OCI-LY3 (cell line): Measurements from ENCODE around the gene FAM72B.
"Not testable (repeated sequence)": the region's sequence is repeated elsewhere in the genome, so short reads cannot be mapped to it uniquely, and the experiment has no call there.

ENCODE experiments used
- EZH2phosphoT487 ChIP-seq: fragments of 200-600 bp; shearing (Covaris generic); IDR thresholded peaks from 2 replicates; pipeline ENCODE4 v1.6.1; 2018; ENCODE audit warnings: antibody characterized with exemption, mixed run types, low read depth
- TF ChIP-seq, protein P1 (sequence below): fragments of 200-600, 300-600 bp; sonication (generic); IDR thresholded peaks from 2 replicates; pipeline ENCODE4 v1.5.1; 2014; ENCODE audit warnings: antibody characterized with exemption, low read length, low read depth

DNA sequence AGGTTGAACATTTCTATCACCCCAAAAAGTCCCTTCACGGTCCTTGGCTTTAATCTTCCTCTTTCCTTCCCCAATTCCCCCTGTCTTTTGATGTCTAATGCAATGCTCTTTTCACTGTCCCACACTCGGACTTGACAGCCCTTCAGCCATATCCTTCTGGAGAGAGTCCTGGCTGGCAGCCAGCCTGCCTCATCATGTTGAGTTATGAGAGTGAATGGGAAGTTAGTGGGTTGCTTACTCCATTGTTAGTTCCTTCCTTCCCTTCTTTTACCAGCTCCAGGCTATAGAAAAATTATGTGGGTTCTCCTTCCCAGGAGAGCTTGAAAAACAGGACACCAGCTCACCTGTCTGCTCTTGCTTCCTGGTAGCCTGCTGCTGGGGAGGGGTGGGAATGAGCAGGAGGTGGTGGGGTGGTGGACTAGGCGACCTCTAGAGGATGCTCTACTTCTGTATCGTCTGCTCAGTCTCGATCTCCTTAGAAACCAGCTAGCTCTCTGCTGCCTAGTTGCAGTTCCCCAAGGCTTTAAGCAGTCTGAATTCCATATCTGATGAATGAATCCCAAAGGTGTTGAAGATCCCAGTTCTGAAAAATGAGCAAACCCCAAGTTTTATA lies 30.5 kb upstream of the FAM72B start:
- TF ChIP-seq, protein P1, sequence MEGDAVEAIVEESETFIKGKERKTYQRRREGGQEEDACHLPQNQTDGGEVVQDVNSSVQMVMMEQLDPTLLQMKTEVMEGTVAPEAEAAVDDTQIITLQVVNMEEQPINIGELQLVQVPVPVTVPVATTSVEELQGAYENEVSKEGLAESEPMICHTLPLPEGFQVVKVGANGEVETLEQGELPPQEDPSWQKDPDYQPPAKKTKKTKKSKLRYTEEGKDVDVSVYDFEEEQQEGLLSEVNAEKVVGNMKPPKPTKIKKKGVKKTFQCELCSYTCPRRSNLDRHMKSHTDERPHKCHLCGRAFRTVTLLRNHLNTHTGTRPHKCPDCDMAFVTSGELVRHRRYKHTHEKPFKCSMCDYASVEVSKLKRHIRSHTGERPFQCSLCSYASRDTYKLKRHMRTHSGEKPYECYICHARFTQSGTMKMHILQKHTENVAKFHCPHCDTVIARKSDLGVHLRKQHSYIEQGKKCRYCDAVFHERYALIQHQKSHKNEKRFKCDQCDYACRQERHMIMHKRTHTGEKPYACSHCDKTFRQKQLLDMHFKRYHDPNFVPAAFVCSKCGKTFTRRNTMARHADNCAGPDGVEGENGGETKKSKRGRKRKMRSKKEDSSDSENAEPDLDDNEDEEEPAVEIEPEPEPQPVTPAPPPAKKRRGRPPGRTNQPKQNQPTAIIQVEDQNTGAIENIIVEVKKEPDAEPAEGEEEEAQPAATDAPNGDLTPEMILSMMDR, result not testable (repeated sequence)
- not testable (repeated sequence) for TF ChIP-seq EZH2phosphoT487
